GM20431 (cell line): Measurements from ENCODE around the gene DBX2.
"Not testable (repeated sequence)": the region's sequence is repeated elsewhere in the genome, so short reads cannot be mapped to it uniquely, and the experiment has no call there.

Source experiments
- in situ Hi-C: fragments of 300-500 bp; cut with MseI, MboI; formaldehyde crosslinking; loops from one replicate; pipeline ENCODE4 v1.15.0; 2020; ENCODE audit warnings: low sequenced_read_pairs; ENCODE audit not compliant: unreplicated experiment

Gene DBX2

GRCh38 chr12:45014396-45014795 lies 36.5 kb downstream of the DBX2 start:
- in situ Hi-C loops = no loop called here

- in situ Hi-C loops = no loop called here
These were observed 38.1 kb downstream of the DBX2 start for GRCh38 chr12:45012749-45013148.

- in situ Hi-C loops = no loop called here
These were observed 40.8 kb downstream of the DBX2 start for GRCh38 chr12:45010059-45010458.

GRCh38 chr12:45008211-45008610 lies 42.7 kb downstream of the DBX2 start:
- in situ Hi-C loops = no loop called here

DNA sequence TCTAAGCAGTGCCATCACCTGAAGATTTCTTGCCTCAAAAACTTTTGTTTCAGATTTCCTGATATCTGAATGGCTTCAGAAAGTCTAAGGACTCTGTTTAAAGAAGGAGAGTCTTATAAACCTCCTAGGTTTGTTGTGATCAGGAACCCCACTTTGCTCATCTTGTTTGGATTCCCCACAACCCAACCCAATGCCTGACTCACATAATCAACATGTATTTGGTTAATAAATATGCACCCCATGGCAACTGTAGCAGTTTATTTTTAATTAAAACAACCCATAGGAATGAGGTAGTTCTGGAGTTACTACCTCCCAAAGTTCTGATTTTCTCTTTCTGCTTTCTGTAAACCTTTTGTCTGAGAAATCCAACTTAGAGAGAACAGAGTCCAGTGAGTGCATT lies 51.5 kb downstream of the DBX2 start:
- in situ Hi-C loops = no loop called here

DNA sequence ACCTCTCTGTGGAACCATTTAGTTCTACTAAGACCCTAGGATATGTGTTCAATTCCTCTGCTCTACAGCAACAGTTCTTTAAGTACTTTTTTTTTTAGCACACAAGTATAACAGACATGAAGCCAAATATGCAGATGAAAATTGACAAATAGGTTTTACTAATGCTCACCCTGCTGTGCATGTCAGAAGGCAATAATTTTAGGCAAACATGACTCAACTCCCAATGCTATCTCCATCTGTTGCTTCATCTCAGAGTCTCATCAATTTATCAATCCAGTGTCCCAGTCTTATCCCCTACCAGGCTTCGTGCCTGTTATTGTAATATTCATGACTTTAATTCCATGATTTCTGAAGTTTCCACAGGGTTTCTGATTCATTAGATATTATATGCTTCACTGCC lies 57.7 kb downstream of the DBX2 start:
- in situ Hi-C loops = no loop called here

- in situ Hi-C loops = not testable (repeated sequence)
These were observed 66.0 kb downstream of the DBX2 start for GRCh38 chr12:44984863-44985262.

- in situ Hi-C loops = no loop called here
These were observed 71.0 kb downstream of the DBX2 start for GRCh38 chr12:44979918-44980317.

DNA sequence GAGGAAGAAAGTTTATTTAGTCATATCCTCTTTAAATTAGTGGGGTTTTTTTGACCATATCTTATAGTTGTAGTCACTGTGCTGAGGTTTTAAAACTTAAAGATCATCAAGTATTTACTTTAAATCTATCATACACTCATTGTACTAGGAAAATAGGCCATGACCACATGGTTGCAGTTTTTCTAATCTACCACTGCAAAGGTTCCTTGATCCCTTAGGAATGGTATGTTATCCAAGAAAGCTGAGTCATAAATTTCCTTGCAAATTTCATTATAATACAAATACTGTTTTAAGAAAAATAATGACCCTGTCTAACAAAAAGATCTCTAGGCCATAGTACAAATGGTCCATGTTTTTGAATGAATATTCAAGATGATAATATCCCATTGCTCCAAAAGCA lies 74.7 kb downstream of the DBX2 start:
- in situ Hi-C loops = no loop called here

- in situ Hi-C loops = no loop called here
These were observed 78.0 kb downstream of the DBX2 start for GRCh38 chr12:44972746-44973421.

DNA sequence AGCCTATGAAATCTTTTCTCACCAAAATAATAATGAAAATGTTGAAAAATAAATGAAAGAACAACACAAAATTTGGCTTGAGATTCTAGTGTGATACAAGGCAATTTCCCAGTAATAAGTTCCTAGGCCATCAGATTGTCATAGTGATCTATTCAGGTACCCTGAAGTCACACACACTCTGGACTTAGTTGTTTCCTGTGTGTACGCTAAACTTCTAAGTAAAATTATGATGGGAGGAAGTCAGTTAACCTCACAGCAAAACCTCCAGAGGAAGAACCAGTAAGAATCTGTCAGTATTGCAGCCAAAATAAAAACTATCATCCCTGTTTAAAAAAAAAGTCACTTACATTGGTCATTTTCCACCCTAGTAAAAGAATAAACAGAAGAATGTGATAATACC lies 81.9 kb downstream of the DBX2 start:
- in situ Hi-C loops = no loop called here
